NCI-H345 treated with DMSO at 0.1 percent for 48 hours (cell line): ENCODE results near the gene TAGLN.

ENCODE experiments used
- DNase-seq: peaks from one replicate; lab custom pipeline; 2025; ENCODE audit not compliant: unreplicated experiment; lab: John Stamatoyannopoulos, UW

TAGLN gene

DNA sequence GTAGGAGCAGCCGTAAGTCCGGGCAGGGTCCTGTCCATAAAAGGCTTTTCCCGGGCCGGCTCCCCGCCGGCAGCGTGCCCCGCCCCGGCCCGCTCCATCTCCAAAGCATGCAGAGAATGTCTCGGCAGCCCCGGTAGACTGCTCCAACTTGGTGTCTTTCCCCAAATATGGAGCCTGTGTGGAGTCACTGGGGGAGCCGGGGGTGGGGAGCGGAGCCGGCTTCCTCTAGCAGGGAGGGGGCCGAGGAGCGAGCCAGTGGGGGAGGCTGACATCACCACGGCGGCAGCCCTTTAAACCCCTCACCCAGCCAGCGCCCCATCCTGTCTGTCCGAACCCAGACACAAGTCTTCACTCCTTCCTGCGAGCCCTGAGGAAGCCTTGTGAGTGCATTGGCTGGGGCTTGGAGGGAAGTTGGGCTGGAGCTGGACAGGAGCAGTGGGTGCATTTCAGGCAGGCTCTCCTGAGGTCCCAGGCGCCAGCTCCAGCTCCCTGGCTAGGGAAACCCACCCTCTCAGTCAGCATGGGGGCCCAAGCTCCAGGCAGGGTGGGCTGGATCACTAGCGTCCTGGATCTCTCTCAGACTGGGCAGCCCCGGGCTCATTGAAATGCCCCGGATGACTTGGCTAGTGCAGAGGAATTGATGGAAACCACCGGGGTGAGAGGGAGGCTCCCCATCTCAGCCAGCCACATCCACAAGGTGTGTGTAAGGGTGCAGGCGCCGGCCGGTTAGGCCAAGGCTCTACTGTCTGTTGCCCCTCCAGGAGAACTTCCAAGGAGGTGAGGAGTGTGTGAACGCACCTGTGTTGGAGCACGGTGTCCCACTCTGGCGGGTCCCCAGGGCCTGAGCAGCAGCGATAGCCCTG, at the start of gene TAGLN:
TAGLN (plus strand) TSS at position 318 of the 863 bp plus-strand sequence. CDS start 3,644 bp downstream, outside the sequence.
- DNase-seq: no peak

DNA sequence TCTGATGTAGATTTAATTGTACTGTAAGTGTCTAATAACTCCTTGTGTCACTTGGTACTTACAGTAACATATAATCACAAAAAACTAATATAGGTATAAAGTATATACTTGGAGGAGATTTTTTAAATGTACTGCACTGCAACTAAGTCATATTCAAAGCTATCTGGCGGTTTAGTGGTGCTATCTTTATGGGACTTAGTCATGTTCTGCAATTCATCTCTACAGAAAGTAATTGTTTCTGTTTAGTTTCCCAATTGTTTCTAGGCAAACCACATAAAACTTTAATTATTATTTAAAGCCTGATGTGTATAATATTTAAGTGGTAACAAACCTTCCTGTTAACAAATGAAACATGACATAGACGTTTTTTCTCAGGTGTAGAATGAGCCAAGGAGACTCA, 47.1 kb upstream of the TAGLN start:
- DNase-seq: no peak

DNA sequence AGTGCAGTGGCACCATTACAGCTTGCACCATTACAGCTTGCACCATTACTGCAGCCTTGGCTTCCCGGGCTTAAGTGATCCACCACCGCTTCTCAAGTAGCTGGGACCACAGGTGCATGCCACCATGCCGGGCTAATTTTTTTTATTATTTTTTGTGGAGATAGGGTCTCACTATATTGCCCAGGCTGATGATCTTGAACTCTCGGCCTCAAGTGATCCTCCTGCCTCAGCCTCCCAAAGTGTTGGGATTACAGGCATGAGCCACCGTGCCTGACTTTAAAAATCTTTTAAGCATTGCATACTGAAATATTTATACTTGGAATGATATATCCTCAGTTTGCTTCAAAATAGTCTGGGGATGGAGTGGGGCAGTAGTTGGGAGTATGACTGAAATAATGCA, 44.7 kb upstream of the TAGLN start:
- DNase-seq: no peak

DNA sequence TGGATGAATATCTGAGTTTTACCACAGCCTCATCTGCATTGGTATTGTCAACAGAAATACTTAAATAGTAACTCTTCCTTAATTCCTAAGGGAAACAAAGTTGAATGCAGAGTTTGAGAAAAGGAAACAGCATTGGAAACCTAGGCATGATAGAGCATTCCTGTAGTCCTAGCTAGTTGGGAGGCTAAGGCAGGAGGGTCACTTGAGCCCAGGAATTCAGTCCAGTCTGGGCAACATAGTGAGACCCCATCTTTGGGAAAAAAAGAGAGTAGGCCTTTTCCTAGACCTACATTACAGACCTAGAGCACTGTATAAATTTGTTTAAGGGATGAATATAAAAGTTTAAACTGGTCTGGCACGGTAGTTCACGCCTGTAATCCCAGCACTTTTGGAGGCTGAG, 41.7 kb upstream of the TAGLN start:
- DNase-seq: no peak

DNA sequence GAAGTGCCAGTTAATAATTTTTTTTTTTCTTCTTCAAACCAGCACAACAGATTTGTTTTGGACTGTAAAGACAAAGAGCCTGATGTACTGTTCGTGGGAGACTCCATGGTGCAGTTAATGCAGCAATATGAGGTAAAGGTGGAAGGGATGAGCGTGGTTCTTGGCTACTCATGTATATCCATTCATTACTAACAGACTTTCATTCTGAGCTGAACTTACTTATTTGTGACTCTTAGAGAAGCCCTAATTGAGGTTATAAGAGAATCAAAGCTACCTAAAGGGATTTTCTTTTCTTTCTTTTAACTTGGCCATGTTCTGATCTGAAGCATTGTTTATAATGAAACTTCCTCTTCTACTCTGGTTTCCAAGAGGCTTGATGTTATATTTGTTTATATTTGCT, 39.3 kb upstream of the TAGLN start:
- DNase-seq: no peak

DNA sequence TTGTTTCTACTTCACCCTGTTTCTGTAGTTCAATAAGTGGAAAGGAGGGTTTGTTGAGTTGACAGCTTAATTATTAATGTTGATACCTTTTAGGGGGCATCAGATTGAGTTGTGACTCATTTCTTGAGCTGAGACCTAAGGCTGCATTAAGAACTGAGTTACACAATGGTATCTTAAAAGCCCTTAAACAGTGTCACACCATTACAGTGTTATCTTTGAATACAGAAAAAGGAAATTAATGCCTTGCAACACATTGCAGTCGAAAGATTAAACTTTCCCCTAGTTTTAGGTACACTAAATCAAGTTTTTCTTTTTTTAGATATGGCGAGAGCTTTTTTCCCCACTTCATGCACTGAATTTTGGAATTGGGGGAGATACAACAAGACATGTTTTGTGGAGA, 38.3 kb upstream of the TAGLN start:
- no peak for DNase-seq

DNA sequence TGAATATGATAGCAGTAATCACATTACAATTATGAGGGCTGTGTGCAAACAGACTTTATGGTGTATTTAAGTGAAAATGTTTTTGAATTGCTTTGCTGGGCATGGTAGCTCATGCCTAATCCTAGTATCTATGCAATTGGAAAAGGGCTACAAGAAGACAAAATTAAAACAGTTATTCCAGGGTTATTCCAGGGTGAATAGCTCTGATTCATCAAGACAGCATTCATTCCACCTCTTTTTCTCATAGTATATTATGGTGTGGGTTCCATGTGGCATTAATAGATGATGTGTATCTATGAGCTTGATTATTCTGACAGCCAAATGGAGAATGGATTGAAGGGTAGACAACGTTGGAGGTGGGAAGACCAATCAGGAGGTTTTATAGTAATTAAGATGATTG, 32.7 kb upstream of the TAGLN start:
- DNase-seq: no peak

DNA sequence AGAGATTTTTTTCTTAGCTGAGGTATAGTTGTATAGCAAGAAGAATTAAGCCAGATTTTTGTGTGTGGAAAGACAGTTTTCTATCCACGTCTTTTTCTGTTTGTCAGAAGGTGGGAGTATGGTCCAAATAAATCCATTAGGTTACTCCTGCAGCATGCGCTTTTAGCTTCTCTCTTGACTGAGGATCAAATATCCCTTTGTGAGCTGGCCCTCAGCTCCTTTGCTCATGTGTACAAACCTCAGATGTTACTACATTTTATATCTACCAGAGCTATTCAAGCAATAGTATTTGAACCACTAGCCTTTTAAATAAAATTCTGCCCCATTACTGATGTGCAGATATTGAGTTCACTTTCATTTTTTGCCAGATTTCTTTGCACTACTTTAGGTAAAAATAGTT, 29.4 kb upstream of the TAGLN start:
- DNase-seq: no peak

DNA sequence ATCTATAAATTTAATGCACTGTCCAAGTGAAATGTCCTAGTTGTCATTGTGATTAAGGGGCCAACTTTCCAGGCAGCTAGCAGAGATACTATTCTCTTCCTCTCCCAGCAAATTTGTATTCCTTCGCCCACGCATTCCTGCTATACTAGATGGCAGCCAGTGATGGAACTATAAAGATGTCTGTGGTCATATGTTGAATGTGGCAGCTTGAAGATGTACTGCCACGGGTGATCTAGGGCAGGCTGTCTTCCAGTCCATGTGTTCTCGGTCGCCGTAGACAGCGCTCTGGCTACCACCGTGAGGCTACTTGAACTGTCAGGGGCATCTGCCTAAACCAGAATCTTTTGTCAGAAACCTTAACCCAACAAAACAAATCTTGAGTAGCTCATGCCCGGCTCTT, 29.0 kb upstream of the TAGLN start:
- DNase-seq: no peak

DNA sequence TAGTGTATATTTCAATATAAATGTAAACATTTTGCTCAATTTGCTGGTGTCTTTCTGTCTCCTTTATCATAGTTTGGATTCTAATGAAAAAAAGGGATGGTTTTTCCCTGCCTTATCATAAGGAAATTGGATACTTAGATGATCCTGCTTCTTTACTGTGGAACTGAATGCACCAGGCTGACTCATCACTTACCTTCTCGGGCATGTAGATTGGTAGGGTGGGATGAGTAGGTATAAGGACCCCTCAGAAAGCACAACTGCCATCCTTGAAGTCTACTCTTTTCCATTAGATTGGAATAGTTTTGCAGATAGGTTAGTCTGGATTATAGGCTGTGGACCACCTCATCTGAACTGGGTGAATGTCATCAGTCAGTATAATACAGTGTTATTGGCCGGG, 28.2 kb upstream of the TAGLN start:
- DNase-seq: no peak

DNA sequence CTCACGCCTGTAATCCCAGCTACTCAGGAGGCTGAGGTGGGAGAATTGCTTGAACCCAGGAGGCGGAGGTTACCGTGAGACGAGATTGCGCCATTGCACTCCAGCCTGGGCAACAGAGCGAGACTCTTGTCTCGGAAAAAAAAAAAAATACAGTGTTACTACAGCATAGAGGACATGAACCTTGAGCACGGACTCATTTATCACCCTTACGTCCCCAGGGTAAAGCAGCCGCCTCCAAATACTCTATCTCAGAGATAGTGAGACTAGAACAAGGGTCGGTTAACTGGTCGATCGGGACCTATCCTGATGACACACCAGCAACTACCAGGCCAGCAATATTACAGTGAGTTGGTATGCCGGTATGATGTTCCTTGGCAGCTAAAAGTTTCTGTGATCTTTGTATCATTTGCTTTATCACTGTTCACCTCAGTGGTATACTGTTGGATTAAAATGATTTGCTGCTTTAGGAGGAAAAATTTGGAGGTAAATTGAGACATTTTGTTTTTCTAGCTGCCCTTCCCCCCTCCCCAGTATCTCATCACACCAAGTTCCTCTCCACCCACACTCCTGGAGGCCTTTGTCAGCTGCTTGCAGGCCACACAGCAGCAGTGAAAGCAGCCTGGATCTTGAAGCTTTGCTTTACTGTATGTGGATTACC, 27.6 kb upstream of the TAGLN start:
- no peak for DNase-seq

DNA sequence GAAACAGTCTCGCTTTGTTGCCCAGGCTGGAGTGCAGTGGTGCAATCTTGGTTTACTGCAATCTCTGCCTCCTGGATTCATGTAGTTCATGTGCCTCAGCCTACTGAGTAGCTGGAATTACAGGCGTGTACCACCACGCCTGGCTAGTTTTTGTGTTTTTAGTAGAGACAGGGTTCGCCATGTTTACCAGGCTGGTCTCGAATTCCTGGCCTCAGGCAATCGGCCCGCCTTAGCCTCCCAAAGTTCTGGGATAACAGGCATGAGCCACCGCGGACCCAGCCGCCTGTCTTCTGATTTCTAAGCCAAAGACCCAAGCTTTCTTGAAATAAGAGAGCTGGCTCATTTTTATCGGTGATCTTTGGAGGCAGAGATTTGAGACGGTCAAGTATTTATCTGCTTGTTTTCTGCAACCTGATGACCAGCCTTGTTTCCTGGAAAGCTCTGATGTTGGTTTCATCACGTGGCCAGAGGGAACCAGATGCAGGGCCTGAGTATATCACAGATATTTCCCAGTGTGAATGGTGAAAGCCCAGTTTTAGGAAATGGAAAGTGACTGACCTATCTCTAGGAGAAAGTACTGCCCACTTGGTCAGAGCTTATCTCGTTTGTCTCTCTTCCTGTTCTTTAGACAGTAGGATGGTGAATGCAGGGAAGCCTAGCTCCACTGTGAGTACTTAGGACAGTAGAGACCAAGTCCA, 26.3 kb upstream of the TAGLN start:
- DNase-seq: no peak

DNA sequence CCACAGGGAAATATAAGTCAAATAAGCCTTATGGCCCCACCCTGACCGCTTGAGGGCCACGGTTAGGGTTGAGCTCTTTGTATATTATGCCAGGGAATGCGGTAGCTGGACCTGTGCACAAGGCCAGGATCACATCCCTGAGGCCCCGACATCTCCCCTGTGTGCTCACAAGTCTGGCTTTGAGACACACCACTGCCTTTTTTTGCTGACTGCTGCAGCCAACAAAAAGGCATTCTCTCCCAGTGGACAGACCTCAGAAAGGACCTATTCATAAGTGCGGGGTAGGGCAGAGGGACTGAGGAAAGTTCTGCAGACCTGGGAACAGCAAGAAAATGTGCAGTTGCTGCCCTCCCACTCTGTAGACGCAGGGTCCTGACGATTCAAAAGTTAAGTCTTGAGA, 24.1 kb upstream of the TAGLN start:
- DNase-seq: no peak

DNA sequence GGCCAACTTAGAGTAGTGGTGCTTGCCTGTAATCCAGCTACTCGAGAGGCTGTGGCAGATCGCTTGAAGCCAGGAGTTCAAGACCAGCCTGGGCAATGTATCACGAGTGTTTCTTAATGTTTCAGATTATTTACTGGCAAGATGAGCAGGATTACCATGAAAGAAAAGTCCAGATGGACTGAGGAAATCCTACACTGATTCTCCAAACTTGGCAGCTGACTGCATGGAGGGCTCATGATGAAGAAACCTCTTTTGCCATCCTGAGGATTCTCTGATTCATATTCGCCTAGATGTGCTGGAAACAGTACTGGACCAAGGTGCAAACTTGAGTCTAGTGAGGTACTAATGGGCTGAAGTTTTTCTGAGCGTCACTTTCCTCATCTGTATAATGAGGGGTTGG, 23.4 kb upstream of the TAGLN start:
- DNase-seq: no peak

DNA sequence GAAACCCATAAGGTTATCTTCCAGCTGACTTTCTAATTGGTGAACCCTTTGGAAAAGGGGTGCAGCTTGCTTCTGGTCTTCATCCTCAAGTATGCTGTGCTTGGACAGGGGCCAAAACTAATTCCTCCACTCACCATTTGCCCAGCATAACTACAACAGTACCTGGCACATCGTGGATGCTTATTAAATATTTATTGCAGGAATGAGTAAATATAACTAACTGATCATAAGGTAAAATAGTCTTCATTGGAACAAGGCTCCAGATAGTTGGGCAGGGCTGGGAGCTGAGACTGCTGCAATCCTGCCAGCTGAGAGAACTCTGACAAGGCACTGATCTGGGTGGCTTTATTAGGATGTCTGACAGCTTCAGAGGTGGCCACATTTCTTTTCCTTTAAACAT, 23.0 kb upstream of the TAGLN start:
- DNase-seq: no peak

DNA sequence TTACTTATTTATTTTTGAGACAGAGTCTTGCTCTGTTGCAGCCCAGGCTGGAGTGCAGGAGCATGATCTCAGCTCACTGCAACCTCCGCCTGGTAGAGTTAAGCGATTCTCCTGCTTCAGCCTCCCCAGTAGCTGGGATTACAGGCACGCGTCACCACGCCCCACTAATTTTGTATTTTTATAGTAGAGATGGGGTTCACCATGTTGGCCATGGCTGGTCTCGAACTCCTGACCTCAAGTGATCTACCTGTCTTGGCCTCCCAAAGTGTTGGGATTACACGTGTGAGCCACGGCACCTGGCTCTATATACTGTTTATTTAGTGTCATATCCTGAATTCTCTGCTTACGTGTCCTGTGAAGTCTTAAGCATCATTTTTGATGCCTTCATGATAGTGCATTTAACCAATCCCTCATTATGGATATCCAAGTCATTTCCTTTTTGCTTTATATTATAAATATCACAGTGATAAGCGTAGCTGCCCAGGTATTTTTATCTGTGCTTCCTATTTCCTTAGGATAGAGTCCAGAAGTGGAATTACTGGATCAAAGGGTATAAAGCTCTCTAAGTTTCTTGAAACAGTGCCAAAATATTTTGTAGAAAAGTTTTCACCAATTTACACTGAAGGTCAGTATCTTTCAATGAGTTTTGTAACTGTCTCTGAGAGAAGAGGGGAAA, 21.5 kb upstream of the TAGLN start:
- no peak for DNase-seq

DNA sequence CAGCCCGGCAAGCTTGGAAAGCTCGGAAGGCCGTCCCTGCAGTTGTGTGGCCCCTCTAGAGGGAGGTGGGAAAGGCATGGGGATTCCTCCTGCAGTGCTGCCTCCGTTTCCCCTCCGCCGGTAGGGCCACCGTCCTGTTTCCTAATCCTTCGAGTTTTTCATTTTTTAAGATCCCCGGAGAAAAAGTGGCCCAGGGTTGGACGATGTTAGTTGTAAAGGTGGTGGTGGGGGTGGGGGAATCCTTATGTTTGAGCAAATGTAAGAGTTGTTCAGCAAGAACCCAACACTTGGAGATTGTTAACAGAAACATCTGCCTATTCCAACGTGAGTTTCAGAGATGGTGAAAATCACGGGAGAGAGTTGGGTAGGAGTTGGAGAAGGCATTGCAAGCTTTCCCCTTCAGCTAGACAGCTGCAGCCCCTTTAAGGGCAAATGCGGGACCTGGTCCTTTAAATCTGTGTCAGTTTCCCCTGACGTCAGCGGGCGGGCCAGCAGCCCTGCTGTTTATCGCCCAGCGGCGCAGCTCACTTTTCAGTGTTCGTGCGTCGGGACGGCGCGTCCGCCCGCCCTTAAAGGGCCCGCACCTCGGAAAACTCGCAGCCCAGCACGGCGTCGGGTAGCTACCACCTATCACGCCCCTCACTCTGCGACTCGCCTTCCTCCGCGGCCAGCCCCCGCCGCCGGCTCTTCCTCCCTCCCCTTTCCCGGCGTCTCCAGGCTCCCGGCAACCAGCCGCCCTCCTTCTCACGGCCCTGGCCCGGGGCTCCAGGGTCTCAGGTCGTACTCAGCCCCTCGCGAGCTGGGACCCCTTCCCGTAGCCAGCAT, 20.7 kb upstream of the TAGLN start, which contains the start of gene SIDT2:
SIDT2 (plus strand) TSS at position 534 of the 825 bp plus-strand sequence. CDS start 521 bp downstream, outside the sequence.
- peak; percentile 86 for DNase-seq

DNA sequence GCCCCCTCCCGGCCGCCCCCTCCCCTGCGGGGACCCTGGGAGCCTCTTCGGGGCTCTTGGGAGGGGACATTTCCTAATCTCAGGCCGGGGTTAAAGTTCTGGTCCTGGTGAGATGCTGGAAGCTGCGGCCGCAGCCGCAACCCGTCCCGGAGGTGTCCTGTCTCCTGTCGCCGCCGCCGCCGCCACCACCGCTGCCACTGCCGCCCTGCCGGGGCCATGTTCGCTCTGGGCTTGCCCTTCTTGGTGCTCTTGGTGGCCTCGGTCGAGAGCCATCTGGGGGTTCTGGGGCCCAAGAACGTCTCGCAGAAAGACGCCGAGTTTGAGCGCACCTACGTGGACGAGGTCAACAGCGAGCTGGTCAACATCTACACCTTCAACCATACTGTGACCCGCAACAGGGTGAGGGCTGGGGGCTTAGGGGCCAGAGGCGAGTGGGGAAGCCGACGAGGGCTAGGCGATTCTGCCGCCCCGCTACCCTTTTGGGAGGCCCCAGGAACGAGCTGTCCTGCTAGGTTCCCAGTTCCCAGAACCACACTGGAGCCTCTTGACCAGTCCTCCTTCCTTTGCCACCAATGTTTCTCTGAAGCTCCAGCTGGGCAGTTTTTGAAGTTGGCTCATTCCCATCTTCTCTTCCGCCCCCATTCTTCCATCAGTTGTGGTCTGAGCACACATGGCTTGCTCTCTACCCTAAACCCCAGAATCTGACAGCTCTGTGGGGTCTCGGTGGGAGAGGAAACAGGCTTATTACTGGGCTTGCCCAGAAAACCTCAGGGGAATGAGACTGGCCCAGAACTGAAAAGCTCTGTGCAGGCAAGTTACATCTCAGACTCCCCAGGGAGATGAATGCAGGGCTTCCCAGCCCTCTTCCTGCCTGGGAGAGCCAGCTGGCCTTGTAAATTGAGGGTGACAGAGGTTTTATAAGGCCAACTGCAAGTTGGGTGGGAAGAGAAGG, 19.8 kb upstream of the TAGLN start:
- peak; percentile 7 for DNase-seq

DNA sequence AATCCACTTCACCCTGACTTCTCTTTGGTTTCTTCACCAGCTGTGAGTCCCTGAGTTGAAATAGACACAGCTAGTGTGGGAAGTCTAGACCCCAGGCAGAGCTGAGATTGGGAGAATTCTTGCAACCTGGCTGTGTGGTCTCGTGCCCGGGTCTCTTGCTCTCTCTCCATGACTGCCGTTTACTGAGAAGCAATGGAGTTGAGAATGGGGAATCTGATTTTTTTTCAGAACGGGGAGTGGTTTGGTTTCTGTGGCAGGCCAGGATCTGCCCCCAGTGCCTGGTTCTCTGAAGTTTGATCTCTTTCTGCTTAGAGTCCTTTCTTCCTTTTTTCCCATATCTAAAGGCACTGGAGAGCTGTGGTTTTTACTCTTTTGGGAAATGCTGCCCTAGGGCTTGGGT, 19.1 kb upstream of the TAGLN start:
- DNase-seq: no peak
